ENCODE measurements around the gene RAP1GDS1.

RAP1GDS1 gene

DNA sequence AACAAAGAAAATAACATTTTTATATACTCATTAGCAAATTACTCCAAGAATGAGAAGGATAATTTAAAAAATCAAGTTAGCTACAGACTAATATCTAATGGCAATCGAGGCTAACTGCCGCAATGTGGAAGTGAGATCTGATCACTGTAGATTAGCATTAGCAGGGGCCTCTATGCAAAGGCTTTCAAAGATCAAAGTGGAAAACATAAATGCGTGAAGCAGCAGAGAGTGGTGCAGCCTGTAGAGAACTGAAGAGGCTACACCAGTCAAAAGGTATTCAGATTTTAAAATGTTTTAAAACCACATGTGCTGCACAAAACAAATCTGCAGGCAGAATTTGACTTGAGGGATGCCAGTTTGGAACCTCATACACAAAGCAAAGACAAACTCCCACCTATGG is 24.0 kb upstream of the RAP1GDS1 start:
- TF ChIP-seq, protein P1, sequence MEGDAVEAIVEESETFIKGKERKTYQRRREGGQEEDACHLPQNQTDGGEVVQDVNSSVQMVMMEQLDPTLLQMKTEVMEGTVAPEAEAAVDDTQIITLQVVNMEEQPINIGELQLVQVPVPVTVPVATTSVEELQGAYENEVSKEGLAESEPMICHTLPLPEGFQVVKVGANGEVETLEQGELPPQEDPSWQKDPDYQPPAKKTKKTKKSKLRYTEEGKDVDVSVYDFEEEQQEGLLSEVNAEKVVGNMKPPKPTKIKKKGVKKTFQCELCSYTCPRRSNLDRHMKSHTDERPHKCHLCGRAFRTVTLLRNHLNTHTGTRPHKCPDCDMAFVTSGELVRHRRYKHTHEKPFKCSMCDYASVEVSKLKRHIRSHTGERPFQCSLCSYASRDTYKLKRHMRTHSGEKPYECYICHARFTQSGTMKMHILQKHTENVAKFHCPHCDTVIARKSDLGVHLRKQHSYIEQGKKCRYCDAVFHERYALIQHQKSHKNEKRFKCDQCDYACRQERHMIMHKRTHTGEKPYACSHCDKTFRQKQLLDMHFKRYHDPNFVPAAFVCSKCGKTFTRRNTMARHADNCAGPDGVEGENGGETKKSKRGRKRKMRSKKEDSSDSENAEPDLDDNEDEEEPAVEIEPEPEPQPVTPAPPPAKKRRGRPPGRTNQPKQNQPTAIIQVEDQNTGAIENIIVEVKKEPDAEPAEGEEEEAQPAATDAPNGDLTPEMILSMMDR (IDR thresholded peaks at IDR 0.05; ENCODE audit: low read depth, low read length), result no peak
- no peak for TF ChIP-seq POLR2A (IDR thresholded peaks at IDR 0.05; ENCODE audit: extremely low read depth, insufficient read length)
- TF ChIP-seq, protein P2, sequence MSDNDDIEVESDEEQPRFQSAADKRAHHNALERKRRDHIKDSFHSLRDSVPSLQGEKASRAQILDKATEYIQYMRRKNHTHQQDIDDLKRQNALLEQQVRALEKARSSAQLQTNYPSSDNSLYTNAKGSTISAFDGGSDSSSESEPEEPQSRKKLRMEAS (IDR thresholded peaks at IDR 0.05; ENCODE audit: low read depth, low read length), result no peak
- no peak for TF ChIP-seq MYC (IDR thresholded peaks at IDR 0.05; ENCODE audit: low read depth, low read length)
- no peak overlapping the region for H3K4me3 ChIP-seq (ENCODE audit: low read depth, low read length)
- DNase-seq (ENCODE audit: low read depth), result no peak

DNA sequence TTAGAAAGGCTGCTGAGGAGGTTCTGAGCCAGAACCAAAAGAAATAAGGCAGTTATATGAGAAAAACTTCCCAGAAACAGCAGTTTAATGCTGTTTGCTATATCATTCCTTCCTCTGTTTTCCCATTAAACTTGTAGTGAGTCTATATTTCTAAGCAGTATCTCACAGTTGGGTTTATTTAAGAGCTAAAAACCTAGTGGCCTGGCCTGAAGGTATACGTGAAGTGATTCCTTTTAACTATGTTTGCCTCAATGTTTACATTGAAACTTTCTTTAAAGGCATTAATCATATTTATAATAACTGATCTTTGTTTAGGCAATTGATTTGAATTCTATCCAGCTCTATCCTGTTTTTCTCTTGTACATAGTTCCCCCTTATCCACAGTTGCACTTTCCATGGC is 19.1 kb upstream of the RAP1GDS1 start:
- no peak overlapping the region for H3K4me3 ChIP-seq (ENCODE audit: low read depth, low read length)
- DNase-seq (ENCODE audit: low read depth), result no peak
- TF ChIP-seq, protein P1 (IDR thresholded peaks at IDR 0.05; ENCODE audit: low read depth, low read length), result no peak
- TF ChIP-seq POLR2A (IDR thresholded peaks at IDR 0.05; ENCODE audit: extremely low read depth, insufficient read length), result no peak
- TF ChIP-seq, protein P2 (IDR thresholded peaks at IDR 0.05; ENCODE audit: low read depth, low read length), result no peak
- no peak for TF ChIP-seq MYC (IDR thresholded peaks at IDR 0.05; ENCODE audit: low read depth, low read length)

DNA sequence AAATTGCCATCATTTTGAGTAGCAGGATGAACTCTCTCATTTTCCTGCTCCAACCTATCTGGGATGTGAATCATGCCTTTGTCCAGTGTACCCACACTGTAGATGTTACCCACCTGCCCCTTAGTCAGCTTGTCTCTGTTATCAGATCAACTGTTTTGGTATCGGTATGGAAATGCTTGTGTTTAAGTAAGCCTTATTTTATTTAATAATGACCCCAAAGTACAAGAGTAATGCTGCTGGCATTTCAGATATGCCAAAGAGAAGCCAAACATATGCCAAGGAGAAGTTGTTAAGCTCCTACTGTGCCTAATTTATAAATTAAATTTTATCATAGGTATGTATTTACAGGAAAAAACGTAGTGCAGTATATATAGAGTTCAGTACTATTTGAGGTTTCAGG is 18.6 kb upstream of the RAP1GDS1 start:
- no peak for DNase-seq (ENCODE audit: low read depth)
- no peak for TF ChIP-seq MYC (IDR thresholded peaks at IDR 0.05; ENCODE audit: low read depth, low read length)
- TF ChIP-seq, protein P1 (IDR thresholded peaks at IDR 0.05; ENCODE audit: low read depth, low read length), result no peak
- TF ChIP-seq POLR2A (IDR thresholded peaks at IDR 0.05; ENCODE audit: extremely low read depth, insufficient read length), result no peak
- TF ChIP-seq, protein P2 (IDR thresholded peaks at IDR 0.05; ENCODE audit: low read depth, low read length), result no peak
- no peak overlapping the region for H3K4me3 ChIP-seq (ENCODE audit: low read depth, low read length)

DNA sequence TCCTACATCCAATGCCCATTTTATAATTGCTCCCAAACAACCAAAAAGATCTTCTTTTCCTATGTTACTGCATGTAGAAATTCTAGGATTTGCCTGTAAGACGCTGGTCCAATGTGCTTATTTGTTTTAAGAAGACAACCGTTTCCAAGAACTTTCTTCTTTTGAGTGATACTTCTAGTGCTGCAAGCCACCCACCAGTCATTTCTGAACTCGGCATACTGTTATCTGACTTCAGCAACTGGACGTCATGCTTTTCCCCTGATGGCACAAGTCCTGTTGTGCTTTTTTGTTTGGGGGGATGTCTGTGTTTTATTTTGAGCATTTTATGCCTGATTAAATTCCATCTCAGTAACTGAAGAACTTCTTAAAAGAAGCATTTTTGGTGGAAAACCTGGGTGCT is 16.0 kb upstream of the RAP1GDS1 start:
- no peak for DNase-seq (ENCODE audit: low read depth)
- no peak overlapping the region for H3K4me3 ChIP-seq (ENCODE audit: low read depth, low read length)
- TF ChIP-seq MYC (IDR thresholded peaks at IDR 0.05; ENCODE audit: low read depth, low read length) (no peak), POLR2A (IDR thresholded peaks at IDR 0.05; ENCODE audit: extremely low read depth, insufficient read length) (no peak)
- TF ChIP-seq, protein P2 (IDR thresholded peaks at IDR 0.05; ENCODE audit: low read depth, low read length), result no peak
- TF ChIP-seq, protein P1 (IDR thresholded peaks at IDR 0.05; ENCODE audit: low read depth, low read length), result no peak

DNA sequence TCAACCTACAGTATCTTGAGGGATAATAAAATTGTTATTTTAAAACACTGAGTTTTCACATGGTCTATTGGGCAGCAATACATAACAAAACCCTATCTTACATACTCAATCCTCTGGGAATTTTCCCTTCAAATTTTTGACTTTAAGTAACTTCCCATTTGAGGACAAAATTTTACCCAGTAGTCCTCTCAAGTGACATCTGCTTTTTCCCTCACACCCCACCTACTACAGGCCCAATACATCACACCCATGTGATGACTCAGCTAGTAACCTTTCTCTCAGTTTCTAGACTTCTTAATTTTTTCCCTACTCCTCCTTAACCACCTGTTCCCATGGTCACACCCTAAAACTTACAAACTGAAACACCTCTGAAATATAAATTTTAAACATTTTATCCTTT is 12.2 kb upstream of the RAP1GDS1 start:
- DNase-seq (ENCODE audit: low read depth), result no peak
- no peak overlapping the region for H3K4me3 ChIP-seq (ENCODE audit: low read depth, low read length)
- TF ChIP-seq, protein P1 (IDR thresholded peaks at IDR 0.05; ENCODE audit: low read depth, low read length), result no peak
- TF ChIP-seq POLR2A (IDR thresholded peaks at IDR 0.05; ENCODE audit: extremely low read depth, insufficient read length), result no peak
- TF ChIP-seq, protein P2 (IDR thresholded peaks at IDR 0.05; ENCODE audit: low read depth, low read length), result no peak
- no peak for TF ChIP-seq MYC (IDR thresholded peaks at IDR 0.05; ENCODE audit: low read depth, low read length)

DNA sequence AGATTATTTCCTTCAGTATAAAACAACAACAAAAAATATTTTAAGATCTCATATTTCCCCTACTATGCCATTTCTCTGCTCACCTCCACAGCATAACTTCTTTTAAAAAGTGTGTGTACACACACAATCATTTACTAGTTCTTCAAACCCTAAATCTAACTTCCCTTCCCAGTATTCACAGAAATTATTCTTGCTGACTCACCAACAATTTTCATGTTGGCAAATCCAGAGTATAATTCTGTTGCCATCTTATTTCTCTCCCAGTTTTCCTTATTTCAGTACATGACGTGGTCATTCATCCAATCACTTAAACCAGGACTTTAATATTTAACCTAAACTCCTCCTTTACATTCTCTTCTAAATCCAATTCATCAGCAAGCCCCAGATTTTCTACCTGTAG is 11.4 kb upstream of the RAP1GDS1 start:
- TF ChIP-seq POLR2A (IDR thresholded peaks at IDR 0.05; ENCODE audit: extremely low read depth, insufficient read length), result no peak
- TF ChIP-seq, protein P2 (IDR thresholded peaks at IDR 0.05; ENCODE audit: low read depth, low read length), result no peak
- no peak for TF ChIP-seq MYC (IDR thresholded peaks at IDR 0.05; ENCODE audit: low read depth, low read length)
- TF ChIP-seq, protein P1 (IDR thresholded peaks at IDR 0.05; ENCODE audit: low read depth, low read length), result no peak
- no peak for DNase-seq (ENCODE audit: low read depth)
- no peak overlapping the region for H3K4me3 ChIP-seq (ENCODE audit: low read depth, low read length)

Measured in NB4 (cell line).